Subcutaneous abdominal adipose tissue (tissue), 5 donors: ENCODE measurements around the gene NHS.

ENCODE experiments used
- H3K27ac ChIP-seq: one replicate; pipeline ENCODE4 v1.7.0; 2013; ENCODE audit warnings: low read depth, mild to moderate bottlenecking, inconsistent platforms, low read length, moderate library complexity
- H3K27me3 ChIP-seq, 5 donors: one replicate each; pipeline ENCODE4 v1.7.0; 2013; ENCODE audit warnings: low read length in 5 of 5, inconsistent platforms in 1 of 5; ENCODE audit not compliant: control insufficient read depth in 5 of 5, insufficient read depth in 4 of 5
- H3K36me3 ChIP-seq, 5 donors: one replicate each; pipeline ENCODE4 v1.7.0; 2013; ENCODE audit warnings: low read length in 5 of 5; ENCODE audit not compliant: control insufficient read depth in 5 of 5, insufficient read depth in 5 of 5
- H3K4me1 ChIP-seq, 5 donors: one replicate each; pipeline ENCODE4 v1.7.0; 2013; ENCODE audit warnings: low read length in 5 of 5, mild to moderate bottlenecking in 3 of 5, moderate library complexity in 1 of 5; ENCODE audit not compliant: control insufficient read depth in 5 of 5, insufficient read depth in 5 of 5
- H3K4me3 ChIP-seq, 5 donors: one replicate each; pipeline ENCODE4 v1.7.0; 2013; ENCODE audit warnings: low read length in 5 of 5, low read depth in 1 of 5
- H3K9ac ChIP-seq, 5 donors: one replicate each; pipeline ENCODE4 v1.7.0; 2013; ENCODE audit warnings: low read length in 5 of 5, mild to moderate bottlenecking in 4 of 5, moderate library complexity in 3 of 5
- H3K9me3 ChIP-seq, 5 donors: one replicate each; pipeline ENCODE4 v1.7.0; 2013; ENCODE audit warnings: low read length in 5 of 5; ENCODE audit not compliant: control insufficient read depth in 5 of 5
- donor health status: healthy.
- donor health status: healthy.
- donor health status: healthy.
- donor health status: healthy.
- donor health status: healthy.

Gene NHS

DNA sequence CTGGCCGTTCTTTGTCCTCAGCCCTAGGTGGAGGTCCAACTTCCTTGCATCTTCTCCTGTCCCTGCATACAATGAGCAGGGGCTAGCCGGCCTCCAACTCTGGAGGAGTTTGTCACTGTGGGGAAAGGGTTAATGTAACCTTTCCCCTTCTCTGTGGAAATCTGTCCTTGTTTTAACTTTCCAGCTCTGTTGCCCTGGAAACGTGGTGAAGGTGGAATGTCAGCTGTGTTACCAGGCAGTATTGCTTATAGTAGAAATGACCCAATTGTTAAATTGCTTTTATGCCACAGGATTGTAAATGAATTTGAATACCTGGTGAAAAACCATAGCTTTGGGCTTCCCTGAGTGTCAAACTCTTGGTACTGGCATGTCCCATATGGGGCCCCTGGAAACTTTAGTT lies 230.7 kb downstream of the NHS start:
- no peak overlapping the region for H3K4me3 ChIP-seq

GRCh38 chrX:17606231-17606630 lies 231.2 kb downstream of the NHS start:
- peaks cover 0 to 14% (median 3%) of the 10 kb centered on the region in 5 donors for H3K4me1 ChIP-seq

More for the DNA sequence above, 230.7 kb downstream of the NHS start:
- Histone ChIP-seq H3K4me1 (peaks cover 0 to 14% (median 3%) of the 10 kb centered on the region in 5 donors), H3K27ac (no peak overlapping the region), H3K36me3 (no peaks in the 10 kb centered on the region), H3K9me3 (peaks cover 0 to 2% (median 0%) of the 10 kb centered on the region in 5 donors), H3K27me3 (peaks cover 0 to 5% (median 0%) of the 10 kb centered on the region in 5 donors), H3K9ac (no peak overlapping the region)

GRCh38 chrX:17608888-17609287 lies 233.9 kb downstream of the NHS start:
- H3K9ac ChIP-seq: no peak overlapping the region
- H3K9me3 ChIP-seq: no peaks in the 10 kb centered on the region
- no peak overlapping the region for H3K27ac ChIP-seq
- H3K4me1 ChIP-seq: peaks cover 0 to 3% (median 0%) of the 10 kb centered on the region in 5 donors
- H3K27me3 ChIP-seq: peaks cover 0 to 5% (median 0%) of the 10 kb centered on the region in 5 donors
- no peaks in the 10 kb centered on the region for H3K36me3 ChIP-seq
- H3K4me3 ChIP-seq: no peak overlapping the region

More at GRCh38 chrX:17606231-17606630, 231.2 kb downstream of the NHS start:
- H3K9ac ChIP-seq: no peak overlapping the region
- no peaks in the 10 kb centered on the region for H3K36me3 ChIP-seq
- peaks cover 0 to 5% (median 0%) of the 10 kb centered on the region in 5 donors for H3K27me3 ChIP-seq
- no peak overlapping the region for H3K27ac ChIP-seq
- peaks cover 0 to 2% (median 0%) of the 10 kb centered on the region in 5 donors for H3K9me3 ChIP-seq
- H3K4me3 ChIP-seq: no peak overlapping the region

DNA sequence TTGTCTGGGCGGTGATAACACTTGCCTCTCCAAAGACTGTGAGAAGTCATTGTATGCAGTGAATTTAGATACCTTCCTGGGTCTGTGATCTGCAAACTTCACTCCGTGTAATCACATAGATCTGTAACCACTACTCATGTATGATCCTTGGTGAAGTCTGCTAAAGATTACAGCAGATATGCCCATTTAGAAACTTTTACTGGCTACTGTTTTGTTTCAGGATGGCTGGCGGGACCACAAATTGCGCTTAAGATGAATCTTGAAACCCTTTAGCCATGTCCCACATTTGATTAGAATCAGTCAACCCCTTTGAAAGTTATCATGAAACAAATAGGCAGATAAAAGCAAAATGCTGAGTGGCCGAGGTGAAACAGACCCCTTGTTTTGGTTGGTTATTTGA lies 235.8 kb downstream of the NHS start:
- Histone ChIP-seq H3K36me3 (no peaks in the 10 kb centered on the region), H3K4me1 (peaks cover 0 to 2% (median 0%) of the 10 kb centered on the region in 5 donors), H3K27me3 (no peaks in the 10 kb centered on the region), H3K9me3 (no peaks in the 10 kb centered on the region), H3K4me3 (no peak overlapping the region), H3K27ac (no peak overlapping the region), H3K9ac (no peak overlapping the region)

GRCh38 chrX:17613979-17614588 lies 239.1 kb downstream of the NHS start:
- Histone ChIP-seq H3K4me3 (no peak overlapping the region), H3K9ac (no peak overlapping the region), H3K36me3 (no peaks in the 10 kb centered on the region), H3K9me3 (peaks cover 0 to 4% (median 1%) of the 10 kb centered on the region in 5 donors), H3K4me1 (no peaks in the 10 kb centered on the region), H3K27ac (no peak overlapping the region), H3K27me3 (no peaks in the 10 kb centered on the region)

- Histone ChIP-seq H3K27ac (no peak overlapping the region), H3K4me1 (no peaks in the 10 kb centered on the region), H3K36me3 (no peaks in the 10 kb centered on the region), H3K4me3 (no peak overlapping the region), H3K9me3 (peaks cover 0 to 6% (median 3%) of the 10 kb centered on the region in 5 donors), H3K9ac (no peak overlapping the region), H3K27me3 (no peaks in the 10 kb centered on the region)
These were observed 241.9 kb downstream of the NHS start for GRCh38 chrX:17616936-17617335.

DNA sequence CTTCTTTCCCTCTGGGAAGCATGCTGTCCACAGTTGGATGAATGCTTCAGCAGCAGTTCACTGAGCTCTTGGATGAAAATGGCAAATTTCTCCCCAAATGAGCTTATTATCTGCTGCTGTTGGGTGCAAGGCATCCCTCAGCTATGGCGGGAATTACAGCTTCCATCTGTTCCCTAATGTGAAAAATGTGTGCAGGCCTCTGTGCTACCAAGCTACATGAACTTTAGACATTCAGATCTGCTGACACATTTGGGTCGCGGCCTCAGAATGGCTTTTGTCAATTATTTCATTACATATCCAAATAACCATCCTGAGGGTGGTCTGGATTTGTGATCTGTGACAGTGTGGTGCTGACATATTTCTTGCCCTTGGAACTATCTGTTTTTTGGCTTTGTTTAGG lies 242.8 kb downstream of the NHS start:
- Histone ChIP-seq H3K27me3 (no peaks in the 10 kb centered on the region), H3K9ac (no peak overlapping the region), H3K4me1 (no peaks in the 10 kb centered on the region), H3K4me3 (no peak overlapping the region), H3K9me3 (peaks cover 0 to 6% (median 3%) of the 10 kb centered on the region in 5 donors), H3K36me3 (no peaks in the 10 kb centered on the region), H3K27ac (no peak overlapping the region)

DNA sequence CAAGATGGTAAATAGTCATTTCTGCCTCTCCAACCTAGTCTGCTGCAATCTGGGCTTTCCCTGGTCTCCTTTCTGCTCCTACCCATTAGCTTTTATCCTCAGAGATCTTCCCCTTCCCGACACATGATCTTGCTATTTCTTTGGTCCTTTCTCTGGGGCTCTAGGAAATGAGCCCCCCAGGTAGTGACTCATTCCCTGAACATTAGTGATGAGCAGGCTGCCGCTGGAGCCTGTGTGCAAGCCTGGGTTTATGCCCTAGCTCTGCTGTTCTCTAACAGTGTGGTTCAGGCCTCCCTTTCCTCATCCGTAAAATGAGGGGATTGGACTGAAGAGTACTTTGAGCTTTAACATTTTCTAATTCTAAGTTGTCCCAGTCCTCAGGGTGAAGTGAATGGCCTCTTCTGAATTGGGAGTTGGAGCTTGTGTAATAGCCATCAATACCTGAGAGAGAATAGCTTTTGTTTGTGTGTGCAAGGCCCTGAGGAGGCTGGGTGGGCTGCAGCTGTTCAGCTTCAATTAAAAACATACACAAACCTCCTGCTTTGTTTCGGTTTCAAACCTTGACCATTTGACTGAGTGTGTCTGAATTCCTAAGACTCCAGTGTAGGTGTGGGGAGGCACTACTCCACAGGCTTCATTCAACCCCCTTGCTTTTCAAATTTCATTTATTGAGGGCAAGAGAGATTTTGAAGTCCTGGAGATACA lies 246.7 kb downstream of the NHS start:
- peaks cover 0 to 2% (median 0%) of the 10 kb centered on the region in 5 donors for H3K27me3 ChIP-seq
- H3K9me3 ChIP-seq: peaks cover 0 to 6% (median 3%) of the 10 kb centered on the region in 5 donors
- H3K4me3 ChIP-seq: no peak overlapping the region
- H3K4me1 ChIP-seq: no peaks in the 10 kb centered on the region
- H3K9ac ChIP-seq: no peak overlapping the region
- H3K27ac ChIP-seq: no peak overlapping the region
- H3K36me3 ChIP-seq: no peaks in the 10 kb centered on the region

- H3K9me3 ChIP-seq: peaks cover 0 to 6% (median 3%) of the 10 kb centered on the region in 5 donors
- H3K9ac ChIP-seq: no peak overlapping the region
- no peak overlapping the region for H3K4me3 ChIP-seq
- no peak overlapping the region for H3K27ac ChIP-seq
- peaks cover 0 to 3% (median 0%) of the 10 kb centered on the region in 5 donors for H3K27me3 ChIP-seq
- H3K36me3 ChIP-seq: no peaks in the 10 kb centered on the region
- no peaks in the 10 kb centered on the region for H3K4me1 ChIP-seq
These were observed 247.3 kb downstream of the NHS start for GRCh38 chrX:17622331-17622730.

DNA sequence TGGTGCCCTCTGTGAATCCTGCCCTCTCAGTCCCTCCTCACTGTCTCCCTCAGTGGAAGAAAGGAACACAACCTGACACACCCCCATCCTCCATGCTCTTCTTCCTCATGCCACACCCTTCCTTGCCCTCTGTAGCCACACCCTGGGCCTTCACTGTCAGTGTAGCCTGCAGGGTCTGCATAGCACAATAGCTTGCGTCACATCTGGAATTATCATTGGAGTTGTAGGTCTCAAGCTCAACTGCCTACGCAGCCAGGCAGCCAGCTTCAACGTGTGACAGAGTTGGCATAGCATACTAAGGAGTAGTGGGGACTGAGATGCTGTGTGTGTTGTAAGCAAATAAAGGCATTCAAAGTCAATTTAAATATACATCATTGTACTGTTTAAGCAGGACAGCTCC lies 248.8 kb downstream of the NHS start:
- Histone ChIP-seq H3K27ac (no peak overlapping the region), H3K27me3 (peaks cover 0 to 7% (median 7%) of the 10 kb centered on the region in 5 donors), H3K36me3 (no peaks in the 10 kb centered on the region), H3K4me1 (no peaks in the 10 kb centered on the region), H3K4me3 (no peak overlapping the region), H3K9ac (no peak overlapping the region), H3K9me3 (peaks cover 0 to 6% (median 3%) of the 10 kb centered on the region in 5 donors)
